H4 (cell line): ENCODE results near the gene MYOCOS. TPM values are rescaled to one million over a fixed set of nuclear protein-coding genes. Genes with fewer than 3 reads are reported as not detected.
"Not testable (repeated sequence)": the region's sequence is repeated elsewhere in the genome, so short reads cannot be mapped to it uniquely, and the experiment has no call there.

ENCODE experiments used
- DNase-seq: peaks from one replicate; pipeline ENCODE4 v3.0.0-alpha.2; 2015; ENCODE audit warnings: low spot score
- total RNA-seq: library from RNA; depleted of rRNA; stranded (reverse); fragments of >200 nt; shearing (Covaris generic); gene quantifications from 2 replicates; pipeline ENCODE4 v1.2.3, GENCODE V29; 2014

Gene MYOCOS
- total RNA-seq, 1 experiment from 2014 or later: not detected

DNA sequence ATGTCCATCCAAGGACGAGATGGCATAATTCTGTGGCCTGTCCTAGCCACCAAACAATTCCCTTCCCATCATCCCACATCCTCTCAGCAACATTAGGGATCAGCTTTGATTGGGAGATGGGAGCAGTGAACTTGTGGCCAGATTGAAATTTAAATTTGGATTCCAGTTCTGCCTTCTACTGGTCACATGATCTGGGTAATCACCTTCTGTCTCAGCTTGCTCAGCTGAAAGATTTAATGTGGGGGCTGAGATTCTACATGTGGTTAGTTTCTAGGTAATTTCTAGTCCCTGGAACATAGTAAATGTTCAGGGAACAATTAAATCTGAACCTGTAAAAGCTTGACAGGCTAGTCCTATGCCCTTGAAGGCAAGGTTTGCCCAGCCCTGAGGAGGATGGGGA is 3.2 kb downstream of the MYOCOS start:
- no peak for DNase-seq

DNA sequence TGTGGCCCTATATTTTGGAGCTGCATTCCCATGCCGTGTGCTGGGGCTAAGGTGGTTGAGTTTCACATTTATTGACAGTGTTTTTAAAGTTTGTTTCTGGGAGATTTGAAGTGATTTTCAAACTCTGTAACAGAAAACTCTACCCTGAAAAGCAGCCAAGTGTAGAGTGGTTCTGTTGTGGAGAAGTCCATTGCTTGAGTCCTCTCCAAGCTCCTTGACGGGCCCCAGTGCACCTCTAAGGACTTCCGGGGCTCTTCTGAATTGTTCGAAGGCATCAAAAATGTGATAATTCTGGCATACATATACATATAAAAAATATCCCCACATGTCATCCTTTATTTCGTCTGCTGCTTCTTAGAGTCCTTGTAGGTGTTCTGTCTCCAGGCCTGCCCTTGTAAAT is 5.0 kb downstream of the MYOCOS start:
- no peak for DNase-seq

DNA sequence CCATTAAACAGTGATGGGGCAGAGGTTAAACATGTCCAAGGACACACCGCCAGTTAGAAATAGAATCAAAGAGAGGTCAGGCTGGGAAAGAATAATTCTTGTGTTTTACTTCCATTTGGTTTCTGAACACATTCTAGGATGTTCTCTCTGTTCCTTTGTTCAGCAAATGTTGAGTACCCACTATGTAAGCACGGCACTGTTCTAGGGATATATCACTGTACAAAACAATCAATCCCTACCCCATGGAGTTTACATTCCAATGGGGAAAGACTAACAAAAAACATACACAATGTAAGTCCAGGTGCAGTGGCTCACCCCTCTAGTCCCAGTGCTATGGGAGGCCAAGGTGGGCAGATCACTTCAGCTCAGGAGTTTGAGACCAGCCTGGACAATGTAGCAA is 6.2 kb downstream of the MYOCOS start:
- DNase-seq: no peak

DNA sequence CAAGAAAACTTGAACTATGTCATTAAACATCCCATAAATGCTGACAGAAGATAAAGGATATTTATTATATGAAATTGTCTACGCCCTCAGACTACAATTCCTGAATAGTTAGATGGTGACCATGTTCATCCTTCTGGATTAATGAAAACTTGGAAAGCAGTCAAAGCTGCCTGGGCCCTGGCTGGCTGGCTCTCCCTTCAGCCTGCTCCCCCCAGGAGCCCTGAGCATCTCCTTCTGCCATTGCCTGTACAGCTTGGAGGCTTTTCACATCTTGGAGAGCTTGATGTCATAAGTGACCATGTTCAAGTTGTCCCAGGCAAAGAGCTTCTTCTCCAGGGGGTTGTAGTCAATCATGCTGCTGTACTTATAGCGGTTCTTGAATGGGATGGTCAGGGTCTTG is 13.6 kb downstream of the MYOCOS start:
- no peak for DNase-seq

DNA sequence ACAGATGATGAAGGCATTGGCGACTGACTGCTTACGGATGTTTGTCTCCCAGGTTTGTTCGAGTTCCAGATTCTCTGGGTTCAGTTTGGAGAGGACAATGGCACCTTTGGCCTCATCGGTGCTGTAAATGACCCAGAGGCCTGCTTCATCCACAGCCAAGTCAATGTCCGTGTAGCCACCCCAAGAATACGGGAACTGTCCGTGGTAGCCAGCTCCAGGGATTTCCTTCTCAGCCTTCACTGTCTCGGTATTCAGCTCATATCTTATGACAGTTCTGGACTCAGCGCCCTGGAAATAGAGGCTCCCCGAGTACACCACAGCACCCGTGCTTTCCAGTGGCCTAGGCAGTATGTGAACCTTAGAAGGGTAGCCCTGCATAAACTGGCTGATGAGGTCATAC is 14.1 kb downstream of the MYOCOS start:
- DNase-seq: no peak

DNA sequence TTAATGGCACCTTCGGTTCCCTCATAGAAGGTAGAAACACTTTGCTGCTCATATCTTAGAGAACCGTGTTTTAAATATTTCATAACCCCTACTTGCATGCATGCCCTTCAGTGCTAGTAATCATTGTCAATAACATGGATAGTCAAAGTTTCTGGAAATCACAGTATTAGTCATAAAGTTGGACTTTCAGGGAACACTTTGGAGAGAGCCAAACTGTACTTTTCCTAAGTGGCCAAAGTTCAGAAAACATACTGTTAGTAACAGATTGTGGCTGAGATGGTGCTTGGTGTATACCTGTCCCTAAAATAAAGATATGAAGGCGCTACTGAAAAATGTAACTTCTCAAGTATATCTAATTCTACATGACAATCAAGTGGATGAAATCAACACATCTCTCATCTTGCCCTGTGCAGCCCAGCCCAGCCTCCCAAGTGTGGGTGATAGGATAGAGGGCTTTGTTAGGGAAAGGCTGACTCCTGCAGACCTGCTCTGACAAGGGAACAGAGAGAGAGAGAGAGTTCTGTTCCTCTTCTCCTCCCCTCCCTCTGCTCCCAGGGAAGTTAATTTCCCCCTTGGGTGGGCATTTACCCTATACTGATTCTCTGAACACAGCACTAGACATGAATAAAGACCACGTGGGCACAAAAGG is 16.0 kb downstream of the MYOCOS start:
- no peak for DNase-seq

DNA sequence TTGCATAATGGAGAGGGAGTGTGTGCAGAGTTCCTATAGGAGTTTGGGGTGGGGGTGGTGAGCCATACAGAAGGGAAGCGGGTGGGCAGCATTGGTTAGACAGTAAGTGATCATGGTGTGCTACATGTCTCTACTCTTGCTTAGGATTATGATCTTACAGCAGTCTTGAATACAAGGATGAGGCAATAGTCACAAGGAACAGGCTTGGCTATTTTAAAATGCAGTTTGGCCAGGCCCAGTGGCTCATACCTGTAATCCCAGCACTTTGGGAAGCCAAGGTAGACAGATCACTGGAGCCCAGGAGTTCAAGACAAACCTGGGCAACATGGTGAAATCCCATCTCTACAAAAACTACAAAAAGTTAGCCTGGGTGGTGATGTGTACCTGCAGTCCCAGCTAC is 18.2 kb downstream of the MYOCOS start:
- DNase-seq: no peak

DNA sequence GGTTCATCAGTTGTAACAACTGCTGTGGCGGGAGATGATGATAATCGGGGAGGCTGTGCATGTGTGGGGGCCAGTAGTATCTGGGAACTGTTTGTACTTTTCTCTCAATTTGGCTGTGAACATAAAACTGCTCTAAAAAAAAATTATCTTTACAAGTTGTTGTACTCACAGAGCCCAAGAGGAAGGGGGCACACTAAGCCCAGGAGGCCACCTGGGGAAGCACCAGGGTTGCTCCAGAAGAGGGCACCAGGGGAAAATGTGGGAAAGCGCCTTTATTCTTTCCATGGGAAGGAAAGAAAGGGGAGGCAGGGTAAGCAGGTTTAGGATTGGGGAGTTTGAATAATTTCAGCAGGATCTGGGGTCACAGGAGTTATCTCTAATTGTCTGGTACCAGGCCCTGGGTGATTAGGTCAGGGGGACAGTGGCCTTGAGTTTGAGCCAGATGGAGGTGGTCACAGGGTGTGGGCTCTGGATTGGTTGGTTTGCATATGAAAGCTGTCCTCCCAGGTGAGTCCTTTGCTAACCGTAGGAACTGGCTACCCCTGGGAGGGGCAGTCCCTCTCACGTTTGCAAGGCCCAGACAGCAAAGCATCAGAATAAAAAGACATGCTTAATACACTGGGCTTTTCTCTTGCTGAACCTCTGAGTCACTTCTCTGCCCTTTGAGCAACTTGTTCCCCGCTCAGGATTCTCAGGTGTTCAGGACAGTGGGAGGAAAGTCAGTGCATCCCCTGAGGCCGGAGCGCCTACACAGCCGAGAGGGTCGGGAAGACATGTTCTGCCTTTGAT is 19.2 kb downstream of the MYOCOS start:
- DNase-seq: no peak

DNA sequence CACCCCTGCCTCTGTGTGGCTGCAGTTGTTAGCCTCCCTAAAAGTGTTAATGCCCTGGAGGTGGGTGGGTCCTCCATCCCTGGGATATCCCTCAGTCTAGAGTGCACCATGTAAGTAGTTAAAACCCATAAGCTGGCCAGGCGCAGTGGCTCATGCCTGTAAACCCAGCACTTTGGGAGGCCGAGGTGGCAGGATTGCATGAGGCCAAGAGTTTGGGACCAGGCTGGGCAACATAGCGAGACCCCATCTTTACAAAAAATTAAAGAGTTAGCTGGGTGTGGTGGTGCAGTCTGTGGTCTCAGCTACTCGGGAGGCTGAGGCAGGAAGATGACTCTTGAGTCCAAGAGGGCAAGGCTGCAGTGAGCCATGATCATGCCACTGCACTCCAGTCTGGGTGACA is 20.2 kb downstream of the MYOCOS start:
- DNase-seq: no peak

DNA sequence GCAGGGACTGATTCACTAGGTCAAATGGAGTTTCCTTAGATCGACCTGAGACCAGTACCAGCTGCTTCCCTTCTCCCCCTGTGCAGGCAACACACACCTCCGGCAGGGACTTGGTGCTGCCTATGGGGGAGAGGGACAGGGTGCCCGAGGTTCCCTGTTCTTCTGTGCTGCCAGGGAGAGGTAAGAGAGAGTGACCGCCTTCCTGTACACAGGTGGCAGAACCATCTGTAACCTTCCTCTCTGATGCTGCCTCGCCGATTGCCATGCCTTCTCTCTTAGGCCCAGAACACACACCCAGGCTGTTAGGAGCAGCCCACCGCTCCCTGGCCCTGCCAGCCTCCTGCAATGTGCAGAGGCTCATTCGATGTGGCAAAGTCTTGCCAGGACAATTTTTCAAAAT is 21.1 kb downstream of the MYOCOS start:
- DNase-seq: no peak

DNA sequence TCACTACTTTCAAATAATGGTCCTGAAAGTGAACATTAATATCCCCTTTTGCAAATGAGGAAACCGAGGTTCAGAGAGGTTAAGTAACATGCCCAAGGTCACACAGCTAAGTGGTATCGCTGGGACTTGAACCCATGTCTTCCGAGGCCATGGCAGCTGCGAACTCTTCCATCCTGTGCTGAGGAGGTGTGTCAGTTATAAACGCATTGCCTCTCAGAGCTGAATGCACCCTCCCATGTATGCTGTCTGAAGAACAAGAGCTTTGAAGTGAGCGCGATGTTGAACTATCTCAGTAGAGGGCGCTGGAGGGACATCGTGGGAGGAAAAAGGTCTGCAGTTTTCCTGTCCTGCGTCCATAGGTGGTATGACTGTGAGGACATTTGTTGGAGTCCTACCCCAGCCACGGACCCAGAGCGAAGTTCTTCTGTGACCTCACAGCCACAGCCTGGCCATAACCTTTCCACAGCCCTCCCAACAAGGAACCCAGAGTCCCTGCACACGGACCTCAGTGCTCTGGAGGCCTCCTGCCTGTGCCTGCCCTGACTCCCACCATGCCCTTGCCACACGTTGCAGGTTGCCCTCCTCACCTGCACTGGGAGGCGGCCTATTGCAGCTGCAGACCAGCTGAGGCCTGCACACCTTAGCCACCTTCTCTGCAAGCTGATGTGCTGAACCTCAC is 22.9 kb downstream of the MYOCOS start:
- peak; percentile 85 for DNase-seq

DNA sequence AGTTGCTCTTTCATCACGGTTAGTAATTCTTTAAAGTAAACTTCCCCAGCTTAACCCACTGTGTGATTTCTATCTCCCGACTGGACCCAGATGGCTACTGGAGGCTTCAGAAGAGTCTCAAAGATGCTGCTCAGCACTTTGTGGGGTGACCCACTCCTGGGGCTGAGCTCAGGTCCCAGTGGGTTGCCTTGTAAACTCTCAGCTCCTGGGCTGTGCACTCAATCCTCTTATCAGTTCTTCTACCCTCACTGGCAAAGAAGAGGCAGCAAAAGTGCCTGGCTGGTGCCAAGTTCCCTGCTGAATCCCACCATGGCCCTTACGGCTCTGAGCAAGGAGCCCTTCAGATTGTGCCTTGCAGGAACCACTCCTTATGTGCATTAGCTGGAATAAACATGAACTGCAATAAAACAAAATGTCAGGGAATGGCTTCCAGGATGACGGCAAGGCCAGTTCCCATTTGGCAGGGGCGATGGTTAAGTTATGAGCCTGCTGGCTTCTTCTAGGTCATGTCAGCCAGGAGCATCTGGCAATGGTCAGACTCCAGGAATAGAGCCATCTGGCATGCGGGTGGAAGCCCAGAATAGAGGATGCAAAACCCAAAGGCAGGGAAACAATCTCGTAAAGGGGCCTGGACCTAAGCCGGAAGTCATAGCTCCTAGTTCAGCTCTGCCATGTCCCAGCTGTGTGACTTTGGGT is 23.7 kb downstream of the MYOCOS start:
- DNase-seq: no peak

DNA sequence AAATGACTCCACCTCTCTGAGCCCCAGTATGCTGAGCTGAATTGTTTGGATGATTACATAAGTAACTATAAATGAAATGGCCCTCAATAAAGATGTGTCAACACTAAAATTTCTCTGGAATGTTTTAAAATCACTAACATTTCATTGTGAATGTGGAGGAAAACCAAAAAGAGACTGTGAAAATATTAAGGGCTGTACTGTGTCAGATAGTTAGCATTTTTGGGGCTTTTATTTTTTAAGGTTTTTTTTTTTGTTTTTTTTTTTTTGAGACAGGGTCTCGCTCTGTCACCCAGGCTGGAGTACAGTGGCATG is 24.2 kb downstream of the MYOCOS start:
- no peak for DNase-seq

DNA sequence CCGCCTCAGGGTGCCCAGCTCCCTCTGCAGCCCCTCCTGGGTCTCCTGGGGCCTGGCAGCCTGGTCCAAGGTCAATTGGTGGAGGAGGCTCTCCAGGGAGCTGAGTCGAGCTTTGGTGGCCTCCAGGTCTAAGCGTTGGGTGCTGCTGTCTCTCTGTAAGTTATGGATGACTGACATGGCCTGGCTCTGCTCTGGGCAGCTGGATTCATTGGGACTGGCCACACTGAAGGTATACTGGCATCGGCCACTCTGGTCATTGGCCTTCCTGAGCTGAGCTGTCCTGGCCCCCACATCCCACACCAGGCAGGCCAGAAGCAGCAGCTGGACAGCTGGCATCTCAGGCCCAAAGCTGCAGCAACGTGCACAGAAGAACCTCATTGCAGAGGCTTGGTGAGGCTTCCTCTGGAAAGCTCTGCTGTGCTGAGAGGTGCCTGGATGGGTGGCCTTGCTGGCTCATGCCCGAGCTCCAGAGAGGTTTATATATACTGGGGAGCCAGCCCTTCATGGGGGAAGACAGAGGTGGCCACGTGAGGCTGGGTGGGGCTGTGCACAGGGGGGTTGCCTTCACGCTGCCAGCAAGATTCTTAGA is 30.3 kb downstream of the MYOCOS start, which contains the start of gene MYOC:
Gene MYOC, minus strand, starts transcription at position 455 of the 589 bp plus-strand sequence. Its CDS starts 77 bp downstream, at position 378.
- no peak for DNase-seq

DNA sequence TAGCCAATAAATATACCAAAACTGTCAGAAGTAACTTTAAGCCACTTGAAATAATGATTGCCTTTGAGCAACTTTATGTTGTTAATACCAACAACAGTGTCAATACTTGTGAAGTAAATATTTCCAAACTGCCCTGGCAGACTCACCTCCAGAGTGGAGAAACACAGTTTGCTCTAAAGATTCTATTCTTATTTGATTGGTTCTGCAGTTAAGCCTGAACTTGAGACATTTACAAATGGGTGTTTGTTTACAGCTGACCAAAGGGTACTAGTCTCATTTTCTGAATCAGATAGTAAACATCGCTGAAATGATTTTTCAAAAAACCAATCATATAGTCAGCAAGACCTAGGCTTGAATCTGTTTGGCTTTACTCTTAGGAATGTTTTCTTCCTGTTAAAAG is 31.8 kb downstream of the MYOCOS start:
- no peak for DNase-seq

DNA sequence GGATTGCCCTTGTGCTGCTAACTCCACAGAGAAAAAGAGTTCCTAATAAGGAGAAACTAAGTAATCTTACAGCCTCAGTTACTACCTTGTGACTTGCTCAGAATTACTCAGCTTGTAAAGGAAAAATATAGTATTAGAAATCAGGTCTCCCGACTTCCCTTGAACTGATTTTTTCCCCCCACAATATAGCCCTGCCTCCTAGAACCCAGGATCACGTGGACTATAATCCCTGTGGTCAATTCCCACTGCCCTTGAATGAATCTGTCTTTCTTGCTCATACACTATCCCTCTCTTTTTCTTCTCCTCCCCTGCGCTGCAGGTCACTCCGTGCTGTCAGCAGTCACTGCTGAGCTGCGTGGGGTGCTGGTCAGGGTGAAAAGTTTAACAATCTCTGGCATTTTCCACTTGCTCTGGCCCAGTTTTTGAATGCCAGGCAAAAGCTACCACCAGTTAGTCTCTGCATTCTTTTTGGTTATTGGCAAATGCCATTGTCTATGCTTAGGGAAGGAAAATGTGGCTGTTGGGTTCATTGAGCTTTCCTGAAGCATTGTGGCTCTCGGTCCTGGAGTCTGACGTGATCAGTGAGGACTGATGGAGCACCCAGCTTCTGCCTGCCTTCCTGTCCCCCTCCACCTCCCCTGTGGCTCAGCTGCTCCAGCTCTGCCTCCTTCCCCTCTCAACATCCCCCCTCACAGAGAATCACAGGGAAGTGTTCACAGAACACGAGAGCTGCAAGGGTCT is 32.3 kb downstream of the MYOCOS start:
- DNase-seq: no peak

DNA sequence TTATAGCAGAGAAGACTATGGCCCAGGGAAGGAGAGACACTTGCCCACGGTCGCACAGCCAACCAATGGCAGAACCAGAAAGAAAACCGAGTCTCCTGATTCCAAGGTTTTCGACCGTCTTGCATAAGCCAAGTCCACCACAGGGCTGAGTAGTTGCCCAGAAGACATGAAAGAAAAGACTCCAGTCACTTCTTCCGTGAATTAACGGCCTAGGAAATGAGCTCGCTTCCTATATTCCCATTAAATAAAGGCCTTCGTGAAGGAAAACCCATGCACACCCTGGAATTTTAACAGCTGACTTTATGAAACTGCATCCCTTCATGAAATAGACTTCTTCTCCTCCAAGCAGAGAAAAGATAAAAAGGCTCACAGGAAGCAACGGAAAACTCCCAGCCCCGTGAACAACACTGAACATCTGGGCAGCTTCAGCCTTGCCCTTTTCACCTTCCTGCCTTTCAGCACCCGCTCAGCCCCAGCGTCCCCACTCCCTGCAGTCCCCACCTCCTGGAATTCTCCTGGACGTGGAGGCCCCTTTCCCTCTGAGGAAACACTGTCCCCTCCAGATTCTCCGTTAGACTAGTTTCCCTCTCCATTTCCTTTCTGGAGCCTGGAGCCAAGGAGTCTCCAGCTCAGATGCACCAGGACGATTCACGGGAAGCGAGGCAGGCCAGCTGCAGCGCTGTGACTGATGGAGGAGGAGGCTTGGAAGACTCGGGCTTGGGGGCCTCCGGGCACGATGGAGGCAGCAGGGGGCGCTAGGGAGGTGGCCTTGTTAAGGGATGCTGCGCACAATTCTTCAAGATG is 33.1 kb downstream of the MYOCOS start:
- peak; percentile 44 for DNase-seq

DNA sequence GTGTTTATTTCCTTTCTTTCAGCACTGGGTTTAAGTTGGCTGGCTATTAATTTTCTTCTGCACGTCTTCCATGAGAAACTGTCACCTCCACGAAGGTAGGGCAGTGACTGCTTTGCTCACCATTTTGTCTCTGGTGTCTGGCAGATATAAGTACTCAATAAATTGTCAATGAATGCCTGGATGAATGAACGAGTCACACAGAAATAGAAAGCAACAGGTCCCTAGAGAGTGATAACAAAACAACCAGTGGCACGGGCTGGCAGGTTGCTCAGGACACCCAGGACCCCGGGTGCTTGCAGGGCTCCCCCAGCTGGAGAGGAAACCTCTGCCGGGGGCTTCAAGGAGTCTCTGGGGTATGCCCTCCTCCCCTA is 33.7 kb downstream of the MYOCOS start:
- DNase-seq: no peak

DNA sequence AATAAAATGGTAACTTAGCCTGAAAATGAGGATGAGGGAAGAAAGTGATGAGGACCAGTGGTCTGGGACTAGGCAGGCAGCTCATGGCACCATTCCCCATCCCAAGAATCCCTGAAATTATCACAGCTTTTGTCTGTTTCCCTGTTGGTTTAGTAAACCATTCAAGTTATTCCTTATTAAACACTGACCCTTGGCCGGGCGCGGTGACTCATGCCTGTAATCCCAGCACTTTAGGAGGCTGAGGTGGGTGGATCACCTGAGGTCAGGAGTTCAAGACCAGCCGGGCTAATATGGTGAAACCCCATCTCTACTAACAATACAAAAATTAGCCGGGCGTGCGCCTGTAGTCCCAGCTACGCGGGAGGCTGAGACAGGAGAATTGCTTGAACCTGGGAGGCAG is 34.2 kb downstream of the MYOCOS start:
- DNase-seq: not testable (repeated sequence)

DNA sequence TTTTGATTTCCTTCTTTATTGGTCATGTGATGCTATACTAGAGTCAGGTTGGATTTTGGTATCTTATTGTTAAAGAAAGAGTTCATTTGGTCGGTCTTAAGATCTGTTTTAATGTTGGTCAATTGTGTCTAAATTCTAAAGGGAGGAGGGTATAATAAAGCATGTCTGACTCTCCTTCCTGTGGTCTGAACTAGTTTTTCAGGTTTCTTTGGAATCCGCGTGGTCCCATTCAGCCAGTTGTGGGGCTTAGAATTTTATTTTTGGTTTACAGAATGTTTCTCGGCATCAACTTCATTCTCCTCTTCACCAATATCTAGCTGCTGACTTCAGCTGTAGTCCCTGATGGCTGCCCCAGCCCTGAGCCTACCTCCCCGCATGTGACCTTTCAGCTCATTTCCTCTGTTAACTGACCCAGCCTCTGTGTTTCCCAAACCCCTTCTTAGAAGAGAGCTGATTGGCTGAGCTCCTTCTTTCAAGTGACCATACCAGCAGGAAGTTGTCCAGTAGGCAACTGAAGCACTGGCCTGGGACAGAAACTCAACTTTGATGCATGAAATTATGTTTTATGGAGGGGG is 39.1 kb downstream of the MYOCOS start:
- DNase-seq: no peak
